ENCODE measurements around the gene GPSM1.

Gene GPSM1, protein sequence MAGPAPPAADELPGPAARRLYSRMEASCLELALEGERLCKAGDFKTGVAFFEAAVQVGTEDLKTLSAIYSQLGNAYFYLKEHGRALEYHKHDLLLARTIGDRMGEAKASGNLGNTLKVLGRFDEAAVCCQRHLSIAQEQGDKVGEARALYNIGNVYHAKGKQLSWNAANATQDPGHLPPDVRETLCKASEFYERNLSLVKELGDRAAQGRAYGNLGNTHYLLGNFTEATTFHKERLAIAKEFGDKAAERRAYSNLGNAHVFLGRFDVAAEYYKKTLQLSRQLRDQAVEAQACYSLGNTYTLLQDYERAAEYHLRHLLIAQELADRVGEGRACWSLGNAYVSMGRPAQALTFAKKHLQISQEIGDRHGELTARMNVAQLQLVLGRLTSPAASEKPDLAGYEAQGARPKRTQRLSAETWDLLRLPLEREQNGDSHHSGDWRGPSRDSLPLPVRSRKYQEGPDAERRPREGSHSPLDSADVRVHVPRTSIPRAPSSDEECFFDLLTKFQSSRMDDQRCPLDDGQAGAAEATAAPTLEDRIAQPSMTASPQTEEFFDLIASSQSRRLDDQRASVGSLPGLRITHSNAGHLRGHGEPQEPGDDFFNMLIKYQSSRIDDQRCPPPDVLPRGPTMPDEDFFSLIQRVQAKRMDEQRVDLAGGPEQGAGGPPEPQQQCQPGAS

DNA sequence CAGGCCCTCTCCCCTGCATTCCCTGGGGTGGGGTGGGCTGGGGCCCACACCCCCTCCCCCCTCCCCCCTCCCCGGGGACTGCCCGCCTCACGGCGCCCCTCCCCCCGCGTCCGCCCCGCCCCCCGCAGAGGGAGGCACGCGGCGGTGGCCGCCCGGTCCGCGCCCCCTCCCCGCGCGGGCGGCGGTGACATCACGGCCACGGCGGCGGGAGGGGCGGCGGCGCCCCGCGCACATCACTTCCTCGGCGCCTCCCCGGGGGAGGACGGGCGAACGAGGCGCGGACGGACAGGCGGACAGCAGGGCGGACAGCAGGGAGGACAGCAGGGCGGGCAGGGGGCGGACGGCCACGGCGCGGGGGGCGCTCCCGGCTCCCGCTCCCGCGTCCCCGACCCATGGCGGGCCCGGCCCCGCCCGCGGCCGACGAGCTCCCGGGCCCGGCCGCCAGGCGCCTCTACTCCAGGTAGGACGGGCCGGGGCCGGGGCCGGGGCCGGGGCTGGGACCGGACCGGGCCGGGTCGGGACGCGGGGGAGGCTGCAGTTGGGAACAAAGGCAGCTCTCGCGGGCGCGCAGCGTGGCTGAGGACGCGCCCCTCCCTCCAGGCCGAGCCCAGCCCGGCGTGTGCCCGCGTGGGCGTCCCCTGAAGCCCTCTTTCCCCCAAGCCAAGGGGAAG is at the start of gene GPSM1:
Gene GPSM1 (plus strand): TSS at position 236 of the 671 bp plus-strand sequence. CDS start 157 bp downstream, at position 393.
- DNase-seq = peak in 9 of 14 donors; percentile 12 to 57 (median 33)

- DNase-seq = no peak
Observed at GRCh38 chr9:136277746-136278145, 49.6 kb upstream of the GPSM1 start.

GRCh38 chr9:136278221-136278620 is 49.1 kb upstream of the GPSM1 start:
- DNase-seq = no peak

GRCh38 chr9:136278894-136279293 is 48.4 kb upstream of the GPSM1 start:
- no peak for DNase-seq

GRCh38 chr9:136279471-136279870 is 47.9 kb upstream of the GPSM1 start:
- DNase-seq = no peak

- DNase-seq = no peak
Observed at GRCh38 chr9:136280535-136281315, 46.6 kb upstream of the GPSM1 start.

- no peak for DNase-seq
Observed at GRCh38 chr9:136281421-136282271, 45.7 kb upstream of the GPSM1 start.

- no peak for DNase-seq
Observed at GRCh38 chr9:136282272-136282861, 45.0 kb upstream of the GPSM1 start.

DNA sequence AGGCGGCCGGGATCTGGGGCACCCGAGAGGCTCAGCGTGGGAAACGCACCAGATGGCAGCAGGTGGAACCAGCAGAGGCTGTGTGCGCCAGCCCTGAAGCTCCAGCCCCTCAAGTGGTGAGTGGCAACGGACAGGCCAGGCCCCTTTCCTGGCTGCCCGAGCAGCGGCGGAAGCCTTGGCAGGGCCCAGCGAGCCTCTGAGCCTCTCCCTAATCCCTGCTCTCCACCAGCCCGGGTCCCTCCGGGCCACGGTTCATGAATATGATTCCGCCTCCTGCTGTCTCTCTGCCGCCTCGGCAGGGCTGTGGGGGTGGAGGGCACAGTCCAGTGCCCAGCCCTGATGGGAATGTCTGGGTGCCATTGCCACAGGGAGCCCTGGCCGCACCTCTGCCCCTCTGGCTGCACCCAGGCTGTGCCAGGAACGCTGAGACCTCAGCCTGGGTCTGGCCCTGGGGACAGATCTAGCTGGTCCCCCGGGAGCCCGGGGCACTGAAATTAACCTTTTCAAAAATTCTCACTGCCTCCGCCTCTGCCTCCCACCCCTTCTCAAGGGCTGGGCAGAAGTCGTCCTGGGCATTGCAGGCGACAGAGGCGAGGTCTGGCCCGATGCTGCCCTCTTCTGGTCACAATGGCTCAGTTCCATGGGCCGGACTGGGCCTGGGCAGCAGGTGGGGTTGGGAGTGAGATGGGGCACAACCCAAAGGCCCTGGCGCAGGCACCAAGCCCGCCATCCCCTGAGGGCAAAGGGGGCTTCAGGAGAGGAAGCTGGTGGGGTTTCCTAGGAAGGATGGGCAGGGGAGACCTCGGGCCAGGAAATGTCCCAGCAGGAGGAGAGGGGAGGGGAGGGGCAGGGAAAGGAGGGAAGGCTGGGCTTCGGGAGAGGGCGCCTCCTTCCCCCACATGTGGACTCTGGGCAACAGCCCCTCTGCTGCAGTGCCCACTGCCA is 43.8 kb upstream of the GPSM1 start:
- DNase-seq = peak in 11 of 14 donors; percentile 25 to 86 (median 61)

GRCh38 chr9:136284311-136284710 is 43.0 kb upstream of the GPSM1 start:
- DNase-seq = no peak

DNA sequence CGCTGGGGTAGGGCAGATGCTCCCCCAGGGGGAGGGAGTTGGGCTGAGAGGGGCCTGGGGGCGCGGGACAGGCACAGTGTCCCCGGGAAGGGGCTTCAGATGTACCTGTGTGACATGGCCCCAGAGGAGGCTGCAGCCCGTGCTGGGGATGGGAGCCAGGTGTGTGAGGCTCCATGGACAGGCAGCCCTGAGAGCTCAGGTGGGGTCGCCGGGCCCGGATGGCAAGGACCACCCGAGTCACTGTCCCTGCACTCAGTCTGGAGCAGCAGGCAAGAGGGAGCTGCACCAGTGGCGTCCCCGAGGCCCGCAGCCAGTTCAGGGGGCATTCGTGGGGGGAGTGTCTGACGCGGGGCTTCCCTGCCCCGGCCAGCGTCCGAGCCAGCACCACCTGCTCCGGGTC is 42.4 kb upstream of the GPSM1 start:
- no peak for DNase-seq

DNA sequence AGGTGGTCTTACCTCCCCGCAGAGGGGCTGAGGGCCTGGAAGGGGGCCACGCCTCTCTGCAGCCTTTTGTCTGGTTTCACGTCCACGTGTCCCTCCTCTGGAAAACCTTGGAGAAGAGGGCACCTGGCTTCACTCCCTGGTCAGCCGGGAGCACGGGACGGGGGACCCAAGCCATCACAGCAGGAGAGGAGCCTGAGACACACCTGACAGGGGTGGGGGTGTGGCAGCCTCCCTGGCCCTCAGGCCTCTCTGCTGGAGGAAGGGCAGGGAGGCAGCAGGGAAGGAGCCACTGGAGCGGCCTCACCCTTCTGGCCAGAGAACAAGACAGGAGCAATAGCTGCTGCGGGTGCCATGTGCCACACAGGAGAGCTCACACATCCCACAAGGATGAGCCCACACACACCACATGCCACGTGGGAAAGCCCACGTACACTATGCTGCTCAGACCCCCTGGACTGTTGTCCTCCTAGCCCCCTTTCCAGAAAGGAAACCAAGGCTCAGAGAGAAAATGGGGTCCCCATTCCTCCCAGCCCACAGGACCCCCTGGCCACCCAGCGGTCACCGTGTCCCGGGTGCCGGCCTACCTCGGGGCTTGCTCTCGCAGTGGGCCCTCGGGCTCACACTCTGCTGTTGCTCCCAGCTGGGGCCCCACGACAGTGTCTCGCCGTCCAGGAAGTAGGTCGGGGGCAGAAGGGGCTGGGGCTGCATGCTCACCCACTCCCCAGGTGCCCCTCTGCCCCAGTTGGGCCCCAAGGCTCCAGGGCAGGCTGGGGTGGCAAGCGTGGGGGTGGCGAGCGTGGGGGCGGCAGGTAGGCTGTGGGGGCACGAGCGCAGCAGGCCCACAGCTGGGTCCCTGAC is 41.6 kb upstream of the GPSM1 start:
- no peak for DNase-seq

DNA sequence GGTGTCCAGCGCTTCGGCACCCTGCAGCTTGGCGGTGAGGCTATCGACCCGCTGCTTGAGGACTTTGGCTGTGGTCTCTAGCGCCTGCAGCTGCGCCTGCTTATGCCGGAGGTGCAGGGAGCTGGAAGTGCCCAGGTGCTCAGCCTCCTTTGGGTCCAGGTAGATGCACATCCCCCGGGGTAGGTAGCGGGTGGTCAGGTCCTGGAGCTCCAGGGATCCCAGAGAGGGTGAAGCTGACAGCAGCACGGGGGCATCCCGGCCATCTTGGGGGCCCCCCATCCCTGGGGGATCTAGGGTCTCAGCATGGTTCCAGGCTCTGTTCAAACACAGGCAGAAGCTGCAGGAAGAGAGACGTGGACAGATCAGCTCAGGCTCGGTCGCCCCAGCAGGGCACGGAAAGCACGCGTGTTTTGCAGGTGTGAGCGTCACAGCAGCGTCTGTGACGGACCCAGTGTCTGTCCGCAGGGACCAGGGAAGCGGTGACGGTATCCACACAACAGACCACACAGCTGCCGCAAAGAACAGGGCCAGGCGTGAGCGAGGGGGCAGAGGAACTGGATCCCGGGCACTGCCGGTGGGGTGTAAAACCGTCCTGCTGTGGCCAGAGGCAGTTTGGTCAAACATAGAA is 40.9 kb upstream of the GPSM1 start:
- no peak for DNase-seq

GRCh38 chr9:136286987-136287379 is 40.4 kb upstream of the GPSM1 start:
- no peak for DNase-seq

- no peak for DNase-seq
Observed at GRCh38 chr9:136287960-136288753, 39.2 kb upstream of the GPSM1 start.

DNA sequence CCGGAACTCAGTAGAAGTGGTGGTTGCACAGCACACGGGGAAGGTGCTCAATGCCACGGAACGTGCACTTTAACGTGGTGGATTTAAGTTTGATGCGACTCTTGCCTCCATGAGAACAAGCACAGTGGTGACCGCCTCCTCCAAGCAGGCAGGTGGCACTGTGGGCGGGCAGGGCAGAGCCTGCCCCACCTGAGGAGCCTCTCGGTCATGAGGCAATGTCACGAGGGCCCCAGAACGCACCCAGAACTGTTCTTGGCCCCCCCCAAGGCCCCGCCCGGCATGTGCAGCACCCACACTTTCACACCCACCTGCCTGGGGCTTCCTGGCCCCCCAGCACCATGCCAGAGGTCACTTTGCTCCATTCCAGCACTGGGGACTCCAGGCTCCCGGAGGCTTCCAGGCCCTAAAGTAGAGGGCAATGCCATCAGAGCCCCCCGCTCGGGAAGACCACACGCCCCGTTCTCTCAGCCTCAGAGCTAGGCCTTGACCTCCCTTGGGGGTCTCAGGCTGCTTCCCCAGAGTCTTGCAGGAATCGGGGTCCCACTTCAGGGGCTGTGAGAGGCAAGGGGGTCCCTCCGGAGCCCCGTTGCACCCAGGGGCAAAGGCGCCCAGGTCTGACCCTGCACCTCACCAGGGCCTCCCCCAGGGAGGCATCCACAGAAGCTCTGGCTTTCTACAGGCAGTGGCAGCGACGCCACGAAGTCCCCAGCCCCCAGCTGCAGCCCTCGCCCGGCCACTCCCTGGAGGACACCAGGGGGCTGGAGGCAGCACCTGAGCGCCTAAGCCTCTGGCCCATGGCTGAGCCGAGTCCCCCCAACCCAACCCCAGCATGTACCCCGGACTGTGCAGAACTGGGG is 37.5 kb upstream of the GPSM1 start:
- DNase-seq = no peak

Measured in C1 segment of cervical spinal cord (tissue), 14 donors.